HepG2 (cell line): Measurements from ENCODE around the gene CALY. TPM values are rescaled to one million over a fixed set of nuclear protein-coding genes. Genes with fewer than 3 reads are reported as not detected.

Source experiments
- ARNT ChIP-seq: fragments of 450-650 bp; IDR thresholded peaks from 2 replicates; pipeline ENCODE4 v1.6.1; 2017
- EZH2 ChIP-seq: conservative IDR thresholded peaks from 2 replicates; pipeline ENCODE4 v1.6.1; 2012; ENCODE audit warnings: mild to moderate bottlenecking, low read depth, low read length, moderate library complexity
- HNRNPL ChIP-seq: fragments of 200-400 bp; formaldehyde crosslinking; IDR thresholded peaks from 2 replicates; pipeline ENCODE4 v1.6.1; 2017; ENCODE audit warnings: mild to moderate bottlenecking, low read depth, low read length
- KMT2B ChIP-seq: IDR thresholded peaks from 2 replicates; pipeline ENCODE4 v1.6.1; 2016; ENCODE audit warnings: missing genetic modification reagents, missing compliant biosample characterization
- MIER2 ChIP-seq: IDR thresholded peaks from 2 replicates; pipeline ENCODE4 v1.6.1; 2016; ENCODE audit warnings: missing biosample characterization, missing genetic modification reagents
- NFATC3 ChIP-seq: sonication (generic); formaldehyde crosslinking; IDR thresholded peaks from 2 replicates; pipeline ENCODE4 v1.5.1; 2020; ENCODE audit warnings: mild to moderate bottlenecking, missing genetic modification reagents
- PHF20 ChIP-seq: sonication (generic); formaldehyde crosslinking; IDR thresholded peaks from 2 replicates; pipeline ENCODE4 v1.5.0; 2020; ENCODE audit warnings: mild to moderate bottlenecking, missing genetic modification reagents
- PLRG1 ChIP-seq: fragments of 450-650 bp; conservative IDR thresholded peaks from 2 replicates; pipeline ENCODE4 v1.6.1; 2016
- POLR2A ChIP-seq, 2 experiments: IDR thresholded peaks; 2 replicates each; pipeline ENCODE4 v1.6.1; 2011; ENCODE audit warnings: low read depth in 2 of 2, low read length in 2 of 2, mild to moderate bottlenecking in 1 of 2, moderate library complexity in 1 of 2; ENCODE audit not compliant: insufficient read depth in 1 of 2
- SPEN ChIP-seq: sonication (generic); formaldehyde crosslinking; IDR thresholded peaks from 2 replicates; pipeline ENCODE4 v1.5.1; 2020; ENCODE audit warnings: low read depth, mild to moderate bottlenecking, missing genetic modification reagents
- SRSF1 ChIP-seq: fragments of 200-400 bp; formaldehyde crosslinking; optimal IDR thresholded peaks from 2 replicates; pipeline ENCODE3; 2017; ENCODE audit warnings: mild to moderate bottlenecking, low read depth, low read length, moderate library complexity
- ZFP36L2 ChIP-seq: sonication (generic); formaldehyde crosslinking; IDR thresholded peaks from 2 replicates; pipeline ENCODE4 v1.4.0; 2020; ENCODE audit warnings: missing genetic modification reagents
- ZNF20 ChIP-seq: sonication (generic); formaldehyde crosslinking; IDR thresholded peaks from 2 replicates; pipeline ENCODE4 v1.4.0; 2020; ENCODE audit warnings: mild to moderate bottlenecking, moderate library complexity, missing genetic modification reagents
- ZNF274 ChIP-seq: sonication (generic); formaldehyde crosslinking; IDR thresholded peaks from 2 replicates; pipeline ENCODE4 v1.5.1; 2020; ENCODE audit warnings: mild to moderate bottlenecking, missing genetic modification reagents
- ZNF446 ChIP-seq: sonication (generic); formaldehyde crosslinking; IDR thresholded peaks from 2 replicates; pipeline ENCODE4 v1.5.0; 2020; ENCODE audit warnings: mild to moderate bottlenecking, missing genetic modification reagents
- ZNF607 ChIP-seq: sonication (generic); formaldehyde crosslinking; IDR thresholded peaks from 2 replicates; pipeline ENCODE4 v1.5.1; 2020; ENCODE audit warnings: missing genetic modification reagents, mild to moderate bottlenecking, borderline replicate concordance
- ZNF678 ChIP-seq: sonication (generic); formaldehyde crosslinking; IDR thresholded peaks from 2 replicates; pipeline ENCODE4 v1.4.0; 2020; ENCODE audit warnings: mild to moderate bottlenecking, missing genetic modification reagents
- ZNF75D ChIP-seq: sonication (generic); formaldehyde crosslinking; IDR thresholded peaks from 2 replicates; pipeline ENCODE4 v1.8.1; 2023; ENCODE audit warnings: missing genetic modification reagents, mild to moderate bottlenecking, borderline replicate concordance
- polyA plus RNA-seq, 8 experiments: library from polyadenylated mRNA; depleted of rRNA in 3 of 8; stranded (reverse) in 7 of 8; unstranded in 1 of 8; fragments of >200 nt; fragmentation: Illumina TruSeq in 4 of 8; extraction: Trizol in 4 of 8; gene quantifications; 2 replicates each; pipeline versions ENCODE4 v1.2.1 to v1.2.3, GENCODE V29; 2011 to 2016; ENCODE audit warnings: low read depth in 4 of 8, missing spikeins in 1 of 8, mixed read lengths in 1 of 8; ENCODE audit not compliant: insufficient read depth in 1 of 8
- total RNA-seq, 5 experiments: library from RNA; depleted of rRNA; stranded (reverse); fragments of >200 nt; fragmentation: Illumina TruSeq; extraction: Trizol; gene quantifications; 2 replicates each; pipeline ENCODE4 v1.2.3, GENCODE V29; 2016; ENCODE audit warnings: low read depth in 1 of 5
- TF ChIP-seq, protein P1 (sequence below): sonication (generic); formaldehyde crosslinking; IDR thresholded peaks from 2 replicates; pipeline ENCODE4 v1.8.0; 2022; ENCODE audit warnings: missing genetic modification reagents, low read depth, mild to moderate bottlenecking, borderline replicate concordance
- TF ChIP-seq, protein P2 (sequence below): sonication (generic); formaldehyde crosslinking; IDR thresholded peaks from 2 replicates; pipeline ENCODE4 v1.9.0; 2022; ENCODE audit warnings: missing genetic modification reagents, mild to moderate bottlenecking, borderline replicate concordance
- TF ChIP-seq, protein P3 (sequence below): sonication (generic); formaldehyde crosslinking; IDR thresholded peaks from 2 replicates; pipeline ENCODE4 v1.8.0; 2022; ENCODE audit warnings: missing genetic modification reagents, mild to moderate bottlenecking, inconsistent platforms, borderline replicate concordance
- TF ChIP-seq, protein P4 (sequence below): sonication (generic); formaldehyde crosslinking; conservative IDR thresholded peaks from 2 replicates; pipeline ENCODE4 v1.4.0; 2020; ENCODE audit warnings: mild to moderate bottlenecking, missing genetic modification reagents, moderate library complexity
- TF ChIP-seq, protein P5 (sequence below): IDR thresholded peaks from 2 replicates; pipeline ENCODE4 v1.6.1; 2012; ENCODE audit warnings: low read depth, low read length, improper control_type of control experiment

The CALY gene
- total and polyA plus RNA-seq, 2 of the 13 experiments (the other 11 are each of a cell fraction or from before 2014, with no cell fraction given), result 0.08 TPM; not detected in 1

DNA sequence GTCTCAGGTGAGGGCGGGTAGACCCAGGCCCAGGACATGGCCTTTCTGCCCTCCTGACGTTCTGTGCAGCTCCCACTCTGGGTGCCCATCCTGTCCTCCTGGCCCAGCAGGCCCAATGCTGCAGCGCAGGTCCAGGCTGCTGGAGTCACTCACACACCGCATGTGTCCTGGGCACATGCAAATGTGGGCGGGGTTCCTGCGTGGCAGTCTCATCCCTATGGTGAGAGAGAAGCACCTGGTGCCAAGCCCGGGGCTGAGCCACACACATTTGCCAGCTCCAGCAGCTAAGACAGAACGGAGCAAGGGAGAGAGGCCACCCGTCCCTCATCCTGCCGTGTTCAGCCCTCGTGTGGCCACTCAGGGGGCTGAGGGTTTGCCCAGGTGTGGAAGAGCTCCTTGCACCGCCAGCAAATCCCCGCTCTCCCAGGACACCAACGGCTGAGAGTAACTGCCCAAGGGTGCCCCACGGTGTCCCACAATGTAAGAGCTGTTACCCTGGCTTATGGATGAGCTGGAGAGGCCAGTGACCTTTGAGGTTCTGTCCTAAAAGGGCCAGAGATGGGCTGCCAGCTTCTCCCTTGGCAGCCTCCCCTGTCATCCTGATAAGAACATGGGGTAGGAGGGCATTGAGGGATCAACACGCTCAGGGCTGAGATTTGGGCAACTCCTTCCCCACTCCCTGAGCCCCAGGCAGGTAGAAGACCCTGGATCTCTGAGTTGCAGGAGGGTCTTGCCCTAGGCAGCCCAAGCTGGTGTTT lies 16.7 kb upstream of the CALY start (continued):
- TF ChIP-seq, protein P1, sequence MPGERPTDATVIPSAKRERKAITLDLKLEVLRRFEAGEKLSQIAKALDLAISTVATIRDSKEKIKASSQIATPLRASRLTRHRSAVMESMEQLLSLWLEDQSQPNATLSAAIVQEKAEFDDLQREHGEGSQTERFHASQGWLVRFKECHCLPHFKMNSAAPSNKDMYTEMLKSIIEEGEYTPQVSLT, result no peak
- no peak for TF ChIP-seq PHF20 (CRISPR knock-in tag)
- TF ChIP-seq ZNF20 (CRISPR knock-in tag), result no peak
- no peak for TF ChIP-seq SPEN (CRISPR knock-in tag)
- no peak for TF ChIP-seq SRSF1
- TF ChIP-seq HNRNPL, result 0 out of 2 replicates have a peak, but pooled peaks have one; percentile 62
- peak in 1 of 2 experiments; percentile 36; a peak in 1 of 4 replicates for TF ChIP-seq POLR2A (IDR thresholded peaks at IDR 0.05; ENCODE audit: insufficient read depth in 1 of 2, low read depth in 2 of 2, low read length in 2 of 2)
- no peak for TF ChIP-seq ZNF678 (CRISPR knock-in tag)
- TF ChIP-seq KMT2B, result no peak
- TF ChIP-seq ZFP36L2, result no peak
- TF ChIP-seq, protein P2, sequence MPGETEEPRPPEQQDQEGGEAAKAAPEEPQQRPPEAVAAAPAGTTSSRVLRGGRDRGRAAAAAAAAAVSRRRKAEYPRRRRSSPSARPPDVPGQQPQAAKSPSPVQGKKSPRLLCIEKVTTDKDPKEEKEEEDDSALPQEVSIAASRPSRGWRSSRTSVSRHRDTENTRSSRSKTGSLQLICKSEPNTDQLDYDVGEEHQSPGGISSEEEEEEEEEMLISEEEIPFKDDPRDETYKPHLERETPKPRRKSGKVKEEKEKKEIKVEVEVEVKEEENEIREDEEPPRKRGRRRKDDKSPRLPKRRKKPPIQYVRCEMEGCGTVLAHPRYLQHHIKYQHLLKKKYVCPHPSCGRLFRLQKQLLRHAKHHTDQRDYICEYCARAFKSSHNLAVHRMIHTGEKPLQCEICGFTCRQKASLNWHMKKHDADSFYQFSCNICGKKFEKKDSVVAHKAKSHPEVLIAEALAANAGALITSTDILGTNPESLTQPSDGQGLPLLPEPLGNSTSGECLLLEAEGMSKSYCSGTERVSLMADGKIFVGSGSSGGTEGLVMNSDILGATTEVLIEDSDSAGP (CRISPR knock-in tag), result peak; percentile 73; the same call in 1 of the 2 replicates
- no peak for TF ChIP-seq ZNF75D
- TF ChIP-seq, protein P3, sequence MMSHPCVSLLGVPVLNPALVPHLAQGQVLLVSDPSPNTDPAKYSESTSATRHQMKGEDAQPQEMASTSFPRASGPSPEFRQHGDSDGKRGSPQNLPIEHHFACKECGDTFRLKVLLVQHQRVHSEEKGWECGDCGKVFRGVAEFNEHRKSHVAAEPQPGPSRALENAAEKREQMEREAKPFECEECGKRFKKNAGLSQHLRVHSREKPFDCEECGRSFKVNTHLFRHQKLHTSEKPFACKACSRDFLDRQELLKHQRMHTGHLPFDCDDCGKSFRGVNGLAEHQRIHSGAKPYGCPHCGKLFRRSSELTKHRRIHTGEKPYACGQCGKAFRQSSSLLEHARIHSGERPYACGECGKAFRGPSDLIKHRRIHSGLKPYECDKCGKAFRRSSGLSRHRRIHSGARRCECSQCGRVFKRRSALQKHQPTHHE, result no peak
- TF ChIP-seq PLRG1, result no peak
- TF ChIP-seq ZNF274 (CRISPR knock-in tag), result no peak
- TF ChIP-seq ZNF446 (CRISPR knock-in tag), result no peak
- no peak for TF ChIP-seq NFATC3 (CRISPR knock-in tag)
- TF ChIP-seq EZH2, result no peak
- no peak for TF ChIP-seq MIER2 (CRISPR knock-in tag)
- TF ChIP-seq, protein P4, sequence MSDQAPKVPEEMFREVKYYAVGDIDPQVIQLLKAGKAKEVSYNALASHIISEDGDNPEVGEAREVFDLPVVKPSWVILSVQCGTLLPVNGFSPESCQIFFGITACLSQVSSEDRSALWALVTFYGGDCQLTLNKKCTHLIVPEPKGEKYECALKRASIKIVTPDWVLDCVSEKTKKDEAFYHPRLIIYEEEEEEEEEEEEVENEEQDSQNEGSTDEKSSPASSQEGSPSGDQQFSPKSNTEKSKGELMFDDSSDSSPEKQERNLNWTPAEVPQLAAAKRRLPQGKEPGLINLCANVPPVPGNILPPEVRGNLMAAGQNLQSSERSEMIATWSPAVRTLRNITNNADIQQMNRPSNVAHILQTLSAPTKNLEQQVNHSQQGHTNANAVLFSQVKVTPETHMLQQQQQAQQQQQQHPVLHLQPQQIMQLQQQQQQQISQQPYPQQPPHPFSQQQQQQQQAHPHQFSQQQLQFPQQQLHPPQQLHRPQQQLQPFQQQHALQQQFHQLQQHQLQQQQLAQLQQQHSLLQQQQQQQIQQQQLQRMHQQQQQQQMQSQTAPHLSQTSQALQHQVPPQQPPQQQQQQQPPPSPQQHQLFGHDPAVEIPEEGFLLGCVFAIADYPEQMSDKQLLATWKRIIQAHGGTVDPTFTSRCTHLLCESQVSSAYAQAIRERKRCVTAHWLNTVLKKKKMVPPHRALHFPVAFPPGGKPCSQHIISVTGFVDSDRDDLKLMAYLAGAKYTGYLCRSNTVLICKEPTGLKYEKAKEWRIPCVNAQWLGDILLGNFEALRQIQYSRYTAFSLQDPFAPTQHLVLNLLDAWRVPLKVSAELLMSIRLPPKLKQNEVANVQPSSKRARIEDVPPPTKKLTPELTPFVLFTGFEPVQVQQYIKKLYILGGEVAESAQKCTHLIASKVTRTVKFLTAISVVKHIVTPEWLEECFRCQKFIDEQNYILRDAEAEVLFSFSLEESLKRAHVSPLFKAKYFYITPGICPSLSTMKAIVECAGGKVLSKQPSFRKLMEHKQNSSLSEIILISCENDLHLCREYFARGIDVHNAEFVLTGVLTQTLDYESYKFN (CRISPR knock-in tag), result no peak
- TF ChIP-seq, protein P5, sequence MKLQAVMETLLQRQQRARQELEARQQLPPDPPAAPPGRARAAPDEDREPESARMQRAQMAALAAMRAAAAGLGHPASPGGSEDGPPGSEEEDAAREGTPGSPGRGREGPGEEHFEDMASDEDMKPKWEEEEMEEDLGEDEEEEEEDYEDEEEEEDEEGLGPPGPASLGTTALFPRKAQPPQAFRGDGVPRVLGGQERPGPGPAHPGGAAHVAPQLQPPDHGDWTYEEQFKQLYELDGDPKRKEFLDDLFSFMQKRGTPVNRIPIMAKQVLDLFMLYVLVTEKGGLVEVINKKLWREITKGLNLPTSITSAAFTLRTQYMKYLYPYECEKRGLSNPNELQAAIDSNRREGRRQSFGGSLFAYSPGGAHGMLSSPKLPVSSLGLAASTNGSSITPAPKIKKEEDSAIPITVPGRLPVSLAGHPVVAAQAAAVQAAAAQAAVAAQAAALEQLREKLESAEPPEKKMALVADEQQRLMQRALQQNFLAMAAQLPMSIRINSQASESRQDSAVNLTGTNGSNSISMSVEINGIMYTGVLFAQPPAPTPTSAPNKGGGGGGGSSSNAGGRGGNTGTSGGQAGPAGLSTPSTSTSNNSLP, result no peak
- no peak for TF ChIP-seq ARNT
- TF ChIP-seq ZNF607 (CRISPR knock-in tag), result no peak
